ENCODE data around the gene CLDND1.

DNA sequence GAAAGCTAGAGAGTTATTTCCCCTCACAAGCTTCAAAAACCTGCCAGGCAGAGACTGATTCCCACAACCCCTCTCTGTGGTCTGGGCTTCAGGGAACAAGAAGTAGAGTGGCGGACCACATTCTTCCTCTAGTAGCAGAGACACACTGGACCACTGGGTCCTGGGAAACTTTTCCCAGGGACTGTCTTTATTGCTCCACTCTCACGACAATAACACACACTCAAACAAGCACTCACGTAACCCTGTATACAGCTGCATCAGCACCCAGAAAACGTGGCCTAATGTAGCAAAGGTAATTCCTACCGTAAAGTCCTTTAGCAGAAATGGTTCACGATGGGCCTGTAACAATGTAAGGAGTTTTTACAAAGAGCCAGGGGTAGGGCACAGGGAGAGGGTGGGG is 43.1 kb upstream of the CLDND1 start:
- TF ChIP-seq, protein P1, sequence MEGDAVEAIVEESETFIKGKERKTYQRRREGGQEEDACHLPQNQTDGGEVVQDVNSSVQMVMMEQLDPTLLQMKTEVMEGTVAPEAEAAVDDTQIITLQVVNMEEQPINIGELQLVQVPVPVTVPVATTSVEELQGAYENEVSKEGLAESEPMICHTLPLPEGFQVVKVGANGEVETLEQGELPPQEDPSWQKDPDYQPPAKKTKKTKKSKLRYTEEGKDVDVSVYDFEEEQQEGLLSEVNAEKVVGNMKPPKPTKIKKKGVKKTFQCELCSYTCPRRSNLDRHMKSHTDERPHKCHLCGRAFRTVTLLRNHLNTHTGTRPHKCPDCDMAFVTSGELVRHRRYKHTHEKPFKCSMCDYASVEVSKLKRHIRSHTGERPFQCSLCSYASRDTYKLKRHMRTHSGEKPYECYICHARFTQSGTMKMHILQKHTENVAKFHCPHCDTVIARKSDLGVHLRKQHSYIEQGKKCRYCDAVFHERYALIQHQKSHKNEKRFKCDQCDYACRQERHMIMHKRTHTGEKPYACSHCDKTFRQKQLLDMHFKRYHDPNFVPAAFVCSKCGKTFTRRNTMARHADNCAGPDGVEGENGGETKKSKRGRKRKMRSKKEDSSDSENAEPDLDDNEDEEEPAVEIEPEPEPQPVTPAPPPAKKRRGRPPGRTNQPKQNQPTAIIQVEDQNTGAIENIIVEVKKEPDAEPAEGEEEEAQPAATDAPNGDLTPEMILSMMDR (IDR thresholded peaks at IDR 0.05): no peak
- TF ChIP-seq GABPB1 (CRISPR knock-in tag; IDR thresholded peaks at IDR 0.05) (no peak), SP1 (CRISPR knock-in tag; conservative IDR thresholded peaks at IDR 0.05) (no peak), NFYB (CRISPR knock-in tag; conservative IDR thresholded peaks at IDR 0.05; ENCODE audit: low read depth) (no peak), SMAD3 (CRISPR knock-in tag; IDR thresholded peaks at IDR 0.05; ENCODE audit: borderline replicate concordance) (no peak), NR1H2 (CRISPR knock-in tag; IDR thresholded peaks at IDR 0.05) (no peak), MXD4 (CRISPR knock-in tag; IDR thresholded peaks at IDR 0.05; ENCODE audit: borderline replicate concordance) (no peak), SOX15 (CRISPR knock-in tag; IDR thresholded peaks at IDR 0.05) (no peak), JUN (CRISPR knock-in tag; IDR thresholded peaks at IDR 0.05) (no peak)
- TF ChIP-seq, protein P2, sequence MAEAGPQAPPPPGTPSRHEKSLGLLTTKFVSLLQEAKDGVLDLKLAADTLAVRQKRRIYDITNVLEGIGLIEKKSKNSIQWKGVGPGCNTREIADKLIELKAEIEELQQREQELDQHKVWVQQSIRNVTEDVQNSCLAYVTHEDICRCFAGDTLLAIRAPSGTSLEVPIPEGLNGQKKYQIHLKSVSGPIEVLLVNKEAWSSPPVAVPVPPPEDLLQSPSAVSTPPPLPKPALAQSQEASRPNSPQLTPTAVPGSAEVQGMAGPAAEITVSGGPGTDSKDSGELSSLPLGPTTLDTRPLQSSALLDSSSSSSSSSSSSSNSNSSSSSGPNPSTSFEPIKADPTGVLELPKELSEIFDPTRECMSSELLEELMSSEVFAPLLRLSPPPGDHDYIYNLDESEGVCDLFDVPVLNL (CRISPR knock-in tag; IDR thresholded peaks at IDR 0.05; ENCODE audit: borderline replicate concordance, low read depth): no peak
